PC-3 (cell line): ENCODE measurements around the gene KCNK10. TPM values are rescaled to one million over a fixed set of nuclear protein-coding genes. Genes with fewer than 3 reads are reported as not detected.

Experiments used
- ATAC-seq: fragments of 200-7000 bp; cut with Tn5 transposase; 2 replicates; pipeline ENCODE4 v1.9.1; 2020; ENCODE audit warnings: mild to moderate bottlenecking, moderate library complexity
- BruUV-seq: library from RNA; stranded (reverse); fragments of 400-500 nt; replicated peaks from 2 replicates; lab custom pipeline; 2021; lab: Mats Ljungman, UMichigan
- CTCF ChIA-PET: fragments of 300-600 bp; sonication (Branson Sonifier 250); formaldehyde crosslinking; loops from one replicate; lab custom pipeline; 2022; ENCODE audit warnings: antibody characterized with exemption; lab: Charles Lee
- POLR2A ChIA-PET: fragments of 300-600 bp; sonication (Branson Sonifier 250); formaldehyde crosslinking; loops from one replicate; lab custom pipeline; 2022; ENCODE audit warnings: antibody characterized with exemption; ENCODE audit not compliant: unreplicated experiment; lab: Charles Lee
- DNase-seq: peaks from one replicate; pipeline ENCODE4 v3.0.0-alpha.2; 2015
- H2AFZ ChIP-seq: fragments of 300-600 bp; sonication (generic); 2 replicates; pipeline ENCODE4 v1.6.0; 2016; ENCODE audit warnings: antibody characterized with exemption, low read length
- H3F3A ChIP-seq: fragments of 300-600 bp; sonication (generic); one replicate; pipeline ENCODE4 v1.6.0; 2017; ENCODE audit warnings: antibody characterized with exemption, low read length, control low read depth, mild to moderate bottlenecking; ENCODE audit not compliant: unreplicated experiment
- H3K27ac ChIP-seq: fragments of 300-600 bp; sonication (generic); 2 replicates; pipeline ENCODE4 v1.5.1; 2016; ENCODE audit warnings: mild to moderate bottlenecking, low read length
- H3K27me3 ChIP-seq: fragments of 300-600 bp; sonication (generic); 2 replicates; pipeline ENCODE4 v1.6.1; 2016; ENCODE audit warnings: low read length, mixed read lengths
- H3K36me3 ChIP-seq: fragments of 300-600 bp; sonication (generic); 2 replicates; pipeline ENCODE4 v1.6.1; 2016; ENCODE audit warnings: low read depth, mixed run types, low read length, mixed read lengths
- H3K4me1 ChIP-seq: fragments of 300-600 bp; sonication (generic); 2 replicates; pipeline ENCODE4 v1.5.1; 2016; ENCODE audit warnings: low read length; ENCODE audit not compliant: insufficient read depth
- H3K4me2 ChIP-seq: fragments of 300-600 bp; sonication (generic); 2 replicates; pipeline ENCODE4 v1.6.0; 2016; ENCODE audit warnings: low read length
- H3K4me3 ChIP-seq: fragments of 300-600 bp; sonication (generic); 2 replicates; pipeline ENCODE4 v1.5.1; 2016; ENCODE audit warnings: mild to moderate bottlenecking, low read length, mixed read lengths
- H3K79me2 ChIP-seq: fragments of 300-600 bp; sonication (generic); 2 replicates; pipeline ENCODE4 v1.6.1; 2017; ENCODE audit warnings: low read length, mixed read lengths
- H3K9ac ChIP-seq: fragments of 300-600 bp; sonication (generic); 2 replicates; pipeline ENCODE4 v1.6.0; 2016; ENCODE audit warnings: mild to moderate bottlenecking, low read length
- H3K9me2 ChIP-seq: fragments of 300-600 bp; sonication (generic); replicated peaks from 2 replicates; pipeline ENCODE4 v1.6.1; 2016; ENCODE audit warnings: mixed run types, low read length, mixed read lengths
- H3K9me3 ChIP-seq: fragments of 300-600 bp; sonication (generic); 2 replicates; pipeline ENCODE4 v1.6.1; 2016; ENCODE audit warnings: low read length, mixed read lengths
- H4K20me1 ChIP-seq: fragments of 300-600 bp; sonication (generic); 2 replicates; pipeline ENCODE4 v1.6.1; 2016; ENCODE audit warnings: low read length, mixed read lengths
- EZH2 ChIP-seq: fragments of 300-600 bp; sonication (generic); IDR thresholded peaks from one replicate; pipeline ENCODE4 v1.6.1; 2017; ENCODE audit warnings: antibody characterized with exemption, mild to moderate bottlenecking, low read length; ENCODE audit not compliant: unreplicated experiment
- EZH2phosphoT487 ChIP-seq: fragments of 300-600 bp; sonication (generic); IDR thresholded peaks from 2 replicates; pipeline ENCODE4 v1.6.1; 2018; ENCODE audit warnings: mild to moderate bottlenecking, antibody characterized with exemption, low read length, borderline replicate concordance
- intact Hi-C: fragments of 100-400 bp; cut with micrococcal nuclease; formaldehyde crosslinking; loops from 2 replicates; pipeline ENCODE4 v1.9.0; 2023
- total RNA-seq: library from RNA; depleted of rRNA; stranded (reverse); fragments of >200 nt; gene quantifications from 2 replicates; pipeline ENCODE4 v1.2.3, GENCODE V29; 2014
- TF ChIP-seq, protein P1 (sequence below): fragments of 300-600 bp; sonication (generic); conservative IDR thresholded peaks from 2 replicates; pipeline ENCODE4 v1.5.1; 2017; ENCODE audit warnings: antibody characterized with exemption, low read depth, mild to moderate bottlenecking, low read length

The KCNK10 gene
- total RNA-seq, 1 experiment from 2014 or later, result not detected

DNA sequence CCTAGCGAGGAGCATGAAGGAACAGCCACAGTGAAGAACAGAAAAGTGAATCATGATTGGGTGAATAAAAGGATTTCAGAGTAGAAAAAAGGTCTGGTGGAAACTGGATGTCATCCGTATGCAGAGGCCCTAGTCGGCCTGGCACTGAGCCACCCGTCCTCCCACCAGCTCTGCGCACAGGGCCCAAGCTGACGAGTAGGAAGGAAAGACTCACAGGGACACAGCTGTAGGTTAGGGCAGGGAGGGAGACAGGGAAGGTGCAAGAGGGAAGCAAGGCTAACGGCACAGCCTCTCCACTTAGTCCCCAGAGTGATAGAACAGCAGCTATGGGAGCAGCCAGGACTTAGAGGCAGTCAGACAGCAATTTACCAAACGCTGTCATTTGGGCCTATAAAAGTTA is 112.6 kb downstream of the KCNK10 start:
- no peak overlapping the region for H3K27ac ChIP-seq
- POLR2A ChIA-PET, result no interaction called here
- TF ChIP-seq EZH2, result no peak
- TF ChIP-seq, protein P1, sequence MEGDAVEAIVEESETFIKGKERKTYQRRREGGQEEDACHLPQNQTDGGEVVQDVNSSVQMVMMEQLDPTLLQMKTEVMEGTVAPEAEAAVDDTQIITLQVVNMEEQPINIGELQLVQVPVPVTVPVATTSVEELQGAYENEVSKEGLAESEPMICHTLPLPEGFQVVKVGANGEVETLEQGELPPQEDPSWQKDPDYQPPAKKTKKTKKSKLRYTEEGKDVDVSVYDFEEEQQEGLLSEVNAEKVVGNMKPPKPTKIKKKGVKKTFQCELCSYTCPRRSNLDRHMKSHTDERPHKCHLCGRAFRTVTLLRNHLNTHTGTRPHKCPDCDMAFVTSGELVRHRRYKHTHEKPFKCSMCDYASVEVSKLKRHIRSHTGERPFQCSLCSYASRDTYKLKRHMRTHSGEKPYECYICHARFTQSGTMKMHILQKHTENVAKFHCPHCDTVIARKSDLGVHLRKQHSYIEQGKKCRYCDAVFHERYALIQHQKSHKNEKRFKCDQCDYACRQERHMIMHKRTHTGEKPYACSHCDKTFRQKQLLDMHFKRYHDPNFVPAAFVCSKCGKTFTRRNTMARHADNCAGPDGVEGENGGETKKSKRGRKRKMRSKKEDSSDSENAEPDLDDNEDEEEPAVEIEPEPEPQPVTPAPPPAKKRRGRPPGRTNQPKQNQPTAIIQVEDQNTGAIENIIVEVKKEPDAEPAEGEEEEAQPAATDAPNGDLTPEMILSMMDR, result no peak
- no peak for TF ChIP-seq EZH2phosphoT487
- no peaks in the 10 kb centered on the region for H3K36me3 ChIP-seq
- H3K4me3 ChIP-seq, result no peak overlapping the region
- CTCF ChIA-PET, result no interaction called here
- H3K27me3 ChIP-seq, result no peaks in the 10 kb centered on the region
- no peaks in the 10 kb centered on the region for H4K20me1 ChIP-seq
- no peaks in the 10 kb centered on the region for H3K9me3 ChIP-seq
- DNase-seq (no peak), ATAC-seq (no peak)
- no peaks in the 10 kb centered on the region for H3K9me2 ChIP-seq
- H2AFZ ChIP-seq, result no peak overlapping the region
- H3F3A ChIP-seq, result no peaks in the 10 kb centered on the region
- BruUV-seq, result no TSS peak
- no peaks in the 10 kb centered on the region for H3K79me2 ChIP-seq
- no peaks in the 10 kb centered on the region for H3K4me1 ChIP-seq
- no peak overlapping the region for H3K4me2 ChIP-seq
- no peak overlapping the region for H3K9ac ChIP-seq
- intact Hi-C loops, result no loop called here

DNA sequence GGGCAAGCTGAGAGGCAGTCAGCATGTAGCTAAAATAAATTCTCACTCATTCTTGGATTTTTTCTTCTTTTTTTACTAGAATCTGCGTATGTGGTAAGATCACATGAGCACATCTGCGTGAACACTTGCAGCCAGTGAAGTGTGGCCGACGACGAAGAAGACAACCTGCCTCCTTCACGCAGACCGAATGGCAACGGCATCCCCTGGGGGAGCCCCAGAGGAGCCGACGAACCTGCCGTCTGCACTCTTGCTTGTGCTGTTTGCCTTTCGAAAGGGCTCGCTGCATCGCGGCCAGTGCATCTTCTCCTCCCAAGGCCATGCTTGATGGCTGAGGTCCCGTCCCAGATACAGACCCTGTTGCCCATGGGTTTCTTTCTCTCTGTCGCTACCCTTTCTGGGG is 113.8 kb downstream of the KCNK10 start:
- H3K4me3 ChIP-seq, result no peak overlapping the region
- no peaks in the 10 kb centered on the region for H3K79me2 ChIP-seq
- H3K27ac ChIP-seq, result no peak overlapping the region
- ChIA-PET CTCF (no interaction called here), POLR2A (no interaction called here)
- no peaks in the 10 kb centered on the region for H3F3A ChIP-seq
- ATAC-seq (no peak), DNase-seq (no peak)
- H3K4me1 ChIP-seq, result no peaks in the 10 kb centered on the region
- H3K9me3 ChIP-seq, result no peaks in the 10 kb centered on the region
- intact Hi-C loops, result no loop called here
- no peaks in the 10 kb centered on the region for H3K27me3 ChIP-seq
- TF ChIP-seq, protein P1, result no peak
- TF ChIP-seq EZH2 (no peak), EZH2phosphoT487 (no peak)
- no peaks in the 10 kb centered on the region for H3K36me3 ChIP-seq
- no peak overlapping the region for H3K9ac ChIP-seq
- BruUV-seq, result no TSS peak
- H3K9me2 ChIP-seq, result no peaks in the 10 kb centered on the region
- H3K4me2 ChIP-seq, result no peak overlapping the region
- H2AFZ ChIP-seq, result no peak overlapping the region
- no peaks in the 10 kb centered on the region for H4K20me1 ChIP-seq

DNA sequence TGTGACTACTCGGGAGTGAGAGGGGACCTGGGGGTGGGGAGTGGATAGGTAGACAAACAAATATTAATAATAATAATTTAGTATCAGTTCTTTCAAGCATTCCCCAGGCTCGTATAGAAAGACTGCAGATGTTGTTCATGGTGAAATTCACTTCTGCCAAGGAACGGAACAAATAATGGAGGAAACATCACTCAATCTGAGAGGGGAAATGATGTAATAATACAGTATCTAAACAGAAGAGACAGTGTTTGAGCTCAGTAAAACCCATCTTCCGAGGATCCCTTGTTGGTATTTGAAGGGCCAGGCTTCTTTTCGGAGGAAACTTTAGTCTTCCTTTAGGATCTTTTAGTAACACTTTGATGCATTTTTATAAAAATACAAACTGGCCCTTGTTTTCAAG is 114.2 kb downstream of the KCNK10 start:
- intact Hi-C loops, result no loop called here
- no peaks in the 10 kb centered on the region for H4K20me1 ChIP-seq
- CTCF ChIA-PET, result no interaction called here
- no peak overlapping the region for H2AFZ ChIP-seq
- H3K36me3 ChIP-seq, result no peaks in the 10 kb centered on the region
- H3K9ac ChIP-seq, result no peak overlapping the region
- TF ChIP-seq, protein P1, result no peak
- TF ChIP-seq EZH2, result no peak
- no peak for TF ChIP-seq EZH2phosphoT487
- no peaks in the 10 kb centered on the region for H3K79me2 ChIP-seq
- no peaks in the 10 kb centered on the region for H3K4me1 ChIP-seq
- H3K9me3 ChIP-seq, result no peaks in the 10 kb centered on the region
- BruUV-seq, result no TSS peak
- POLR2A ChIA-PET, result no interaction called here
- H3K27ac ChIP-seq, result no peak overlapping the region
- no peak overlapping the region for H3K4me3 ChIP-seq
- DNase-seq (no peak), ATAC-seq (no peak)
- no peak overlapping the region for H3K4me2 ChIP-seq
- H3F3A ChIP-seq, result no peaks in the 10 kb centered on the region
- no peaks in the 10 kb centered on the region for H3K9me2 ChIP-seq
- H3K27me3 ChIP-seq, result no peaks in the 10 kb centered on the region
